GM18520 (cell line): ENCODE measurements around the gene FHIT.

Experiments
- ATAC-seq: cut with Tn5 transposase; IDR thresholded peaks from one replicate; pipeline ENCODE4 v1.9.1; 2021; ENCODE audit not compliant: unreplicated experiment

FHIT gene

DNA sequence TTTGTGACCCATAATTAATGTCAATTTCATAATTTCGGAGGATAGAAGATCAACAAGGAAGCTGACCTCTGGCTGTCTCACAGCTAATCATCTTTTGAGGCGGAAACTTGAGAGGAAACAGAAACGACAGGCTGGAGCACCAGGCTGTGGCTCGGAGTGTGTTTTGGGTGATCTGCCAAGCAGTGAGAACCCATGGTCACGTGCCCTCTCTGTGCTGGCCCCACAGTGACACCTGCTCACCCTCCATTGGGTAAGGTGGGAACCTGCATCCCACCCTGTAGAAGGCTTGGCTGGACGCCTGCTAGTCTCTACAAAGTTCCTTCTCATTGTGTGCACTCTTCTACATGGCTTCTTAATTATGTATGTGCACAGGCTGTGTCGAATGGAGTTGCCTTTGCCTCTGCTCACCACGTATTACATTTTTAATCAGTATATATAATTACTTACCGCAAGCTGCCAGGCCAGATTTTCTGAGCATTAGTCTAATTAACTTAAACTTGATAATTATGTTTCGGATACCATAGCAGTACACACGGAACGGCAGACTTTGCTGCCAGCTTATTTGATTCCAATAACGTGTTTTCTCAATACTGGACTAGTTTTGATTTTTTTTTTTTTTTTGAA is 1482.0 kb downstream of the FHIT start:
- ATAC-seq: no peak

- ATAC-seq: no peak
Observed at GRCh38 chr3:59766200-59766872, 1484.9 kb downstream of the FHIT start.

DNA sequence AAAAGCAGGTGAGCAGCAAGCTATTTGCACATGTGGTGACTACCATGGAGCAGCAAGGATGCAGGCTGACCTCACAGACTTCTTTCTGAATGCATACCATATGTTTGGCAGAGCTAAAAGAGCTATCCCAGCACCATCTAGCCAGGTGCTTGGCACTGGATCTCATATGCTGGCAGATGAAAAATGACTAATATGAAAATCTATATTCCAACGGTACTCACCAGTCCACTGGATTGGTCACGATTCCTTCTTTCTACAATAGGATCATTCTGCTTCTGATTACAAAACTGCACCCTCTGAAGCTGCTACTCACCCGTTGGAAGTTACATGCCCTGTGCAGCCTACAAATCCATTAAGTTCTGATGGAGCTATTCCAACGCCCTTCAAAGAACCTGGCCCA is 1487.1 kb downstream of the FHIT start:
- no peak for ATAC-seq

- no peak for ATAC-seq
Observed at GRCh38 chr3:59762941-59763340, 1488.3 kb downstream of the FHIT start.

DNA sequence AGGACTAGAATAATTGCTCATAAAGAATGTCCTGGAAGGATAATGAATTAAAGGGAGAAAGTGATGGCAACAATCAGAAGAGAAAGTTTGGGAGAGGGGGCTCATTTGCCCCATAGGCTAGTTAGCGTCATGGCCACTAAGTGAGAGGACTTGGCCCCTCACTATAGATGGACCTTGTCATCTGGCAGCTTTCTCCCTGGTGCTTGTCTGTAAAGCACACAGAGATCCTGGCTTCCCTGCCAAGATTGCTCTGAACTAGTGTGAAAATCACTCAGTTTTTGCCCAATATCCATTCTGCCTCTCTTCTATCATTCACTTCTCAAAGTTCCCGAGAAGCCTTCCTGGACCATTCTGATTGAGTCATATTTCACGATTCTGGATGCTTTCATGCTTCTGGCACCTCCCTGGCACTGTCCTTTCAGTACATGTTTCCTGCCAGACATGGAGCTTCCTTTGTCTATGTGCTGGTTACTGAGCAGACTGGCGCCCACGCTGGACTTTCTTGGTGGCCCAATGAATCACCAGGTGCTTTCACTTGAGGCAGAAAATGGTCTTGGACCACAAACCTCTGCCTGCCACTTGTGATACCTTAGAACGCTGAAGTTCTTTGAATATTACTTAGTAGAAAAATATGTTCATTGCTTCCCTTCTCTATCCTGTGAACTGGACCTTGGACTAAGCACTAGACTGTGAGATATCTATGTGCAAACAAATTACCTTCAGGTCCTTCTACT is 1491.8 kb downstream of the FHIT start:
- no peak for ATAC-seq

GRCh38 chr3:59758672-59759071 is 1492.6 kb downstream of the FHIT start:
- ATAC-seq: no peak

GRCh38 chr3:59756934-59757333 is 1494.3 kb downstream of the FHIT start:
- no peak for ATAC-seq

DNA sequence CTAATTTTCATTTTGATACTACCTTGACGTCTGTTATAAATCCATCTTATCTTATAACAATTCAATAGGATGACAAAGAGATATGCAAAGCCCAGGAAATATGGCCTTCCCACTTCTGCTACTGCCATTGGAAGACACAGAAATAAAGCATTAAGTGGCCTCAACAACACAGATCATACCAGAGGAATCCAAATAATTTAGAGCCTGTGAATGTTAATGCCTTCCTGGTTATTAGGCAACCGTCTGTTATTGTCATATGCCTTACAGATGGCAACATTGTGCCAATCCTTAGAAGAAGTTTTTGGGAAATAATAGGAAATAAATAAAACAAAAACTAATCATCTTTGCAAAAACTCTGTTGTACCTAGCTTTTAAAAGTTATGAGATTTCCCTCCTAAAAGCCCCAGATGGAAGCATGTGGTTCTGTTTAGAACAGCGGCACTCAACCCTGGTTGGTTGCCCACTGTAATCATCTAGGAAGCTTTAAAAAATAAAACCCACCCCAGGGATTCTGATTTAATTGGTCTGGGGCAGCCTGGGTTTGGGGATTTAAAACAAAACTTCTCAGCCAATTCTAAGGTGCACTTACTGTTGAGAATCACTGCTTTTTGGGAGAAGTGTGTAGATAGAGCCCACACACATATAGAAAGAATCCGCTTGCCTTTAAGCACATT is 1496.7 kb downstream of the FHIT start:
- no peak for ATAC-seq

DNA sequence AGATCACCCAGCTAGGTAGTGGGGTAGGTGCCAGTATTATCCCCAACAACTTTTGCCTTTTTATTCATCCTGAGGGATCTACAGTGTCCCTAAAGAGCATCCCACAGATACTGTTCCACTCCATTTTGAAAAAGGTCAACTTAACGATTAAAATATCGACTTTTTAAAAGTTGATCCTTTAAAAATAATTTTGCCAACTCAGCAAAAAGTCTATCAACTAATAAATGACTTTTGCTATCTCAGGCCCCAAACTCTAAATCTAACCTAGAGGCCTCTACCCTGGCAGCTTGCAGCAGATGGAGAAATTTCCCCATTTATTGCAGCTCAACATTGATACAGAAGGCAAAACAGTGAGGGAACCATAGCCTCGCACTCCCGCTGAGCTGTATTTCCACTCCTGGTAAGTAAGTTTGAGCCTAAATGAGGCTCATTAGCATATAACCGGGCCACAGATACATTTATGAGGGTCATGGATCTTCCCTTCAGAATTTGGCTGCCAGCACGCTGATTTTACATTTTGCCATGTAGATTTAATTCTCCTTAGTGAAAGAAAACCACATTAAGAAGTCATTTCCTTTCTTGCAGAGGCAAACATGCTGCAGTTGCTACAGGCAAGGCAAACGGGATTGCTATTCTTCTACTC is 1497.3 kb downstream of the FHIT start:
- ATAC-seq: no peak

DNA sequence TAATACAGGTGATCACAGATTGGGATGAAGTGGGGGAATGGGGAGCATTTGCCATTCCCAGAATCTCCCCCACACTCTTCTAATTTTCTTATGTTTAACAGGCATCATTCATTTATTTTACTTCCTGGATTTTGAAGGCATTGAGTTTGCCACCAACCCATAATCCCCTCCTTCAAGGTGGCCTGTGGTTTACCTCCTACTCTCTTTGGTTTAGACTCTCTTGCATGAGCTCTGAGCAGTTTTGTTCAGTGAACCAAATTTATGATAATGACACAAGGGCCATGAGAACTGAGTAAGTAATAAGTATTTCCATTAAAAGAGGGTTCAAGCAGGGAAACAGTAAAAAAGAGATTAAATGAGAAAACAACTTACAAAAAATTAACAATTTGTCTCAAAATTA is 1498.3 kb downstream of the FHIT start:
- ATAC-seq: no peak

GRCh38 chr3:59751606-59752005 is 1499.6 kb downstream of the FHIT start:
- no peak for ATAC-seq

- no peak for ATAC-seq
Observed at GRCh38 chr3:59750391-59750790, 1500.9 kb downstream of the FHIT start.

GRCh38 chr3:59749291-59749690 is 1502.0 kb downstream of the FHIT start:
- ATAC-seq: no peak

DNA sequence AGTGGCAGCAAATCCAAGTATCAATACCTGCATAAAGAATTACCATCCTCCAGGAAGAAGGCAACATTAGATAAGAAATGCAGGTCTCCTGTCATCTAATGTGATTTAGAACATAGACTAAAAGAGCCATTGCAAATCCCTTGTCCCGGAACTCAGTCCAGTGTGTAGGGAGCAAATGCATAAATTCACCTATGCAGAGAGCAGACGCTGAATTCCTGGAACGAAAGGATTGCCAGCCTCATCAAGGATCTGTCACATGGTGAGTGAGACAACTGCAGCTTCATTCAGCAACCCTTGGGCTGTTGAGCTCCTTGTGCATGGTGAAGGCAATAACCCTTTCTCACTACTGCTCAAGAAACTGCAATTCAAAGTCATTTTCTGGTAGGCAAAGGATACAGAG is 1504.7 kb downstream of the FHIT start:
- no peak for ATAC-seq

DNA sequence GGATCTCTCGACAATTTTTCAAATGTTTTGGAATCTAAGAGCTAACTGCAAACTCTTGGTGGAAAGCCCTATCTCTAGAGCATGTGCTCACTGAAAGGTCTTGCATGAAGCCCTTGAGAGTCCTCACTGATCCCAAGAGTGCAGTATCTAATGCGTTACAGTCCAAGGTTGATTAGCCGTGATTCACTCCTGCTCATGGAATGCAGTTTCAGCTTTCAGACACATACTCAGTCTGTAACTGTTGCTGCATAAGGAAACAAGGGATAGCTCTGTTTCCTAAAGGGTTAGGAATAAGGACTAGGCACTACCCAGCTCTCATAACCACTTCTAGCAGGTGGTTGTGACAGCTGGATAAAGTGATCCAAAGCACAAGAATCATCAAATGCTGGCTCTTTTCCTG is 1514.0 kb downstream of the FHIT start:
- ATAC-seq: no peak

DNA sequence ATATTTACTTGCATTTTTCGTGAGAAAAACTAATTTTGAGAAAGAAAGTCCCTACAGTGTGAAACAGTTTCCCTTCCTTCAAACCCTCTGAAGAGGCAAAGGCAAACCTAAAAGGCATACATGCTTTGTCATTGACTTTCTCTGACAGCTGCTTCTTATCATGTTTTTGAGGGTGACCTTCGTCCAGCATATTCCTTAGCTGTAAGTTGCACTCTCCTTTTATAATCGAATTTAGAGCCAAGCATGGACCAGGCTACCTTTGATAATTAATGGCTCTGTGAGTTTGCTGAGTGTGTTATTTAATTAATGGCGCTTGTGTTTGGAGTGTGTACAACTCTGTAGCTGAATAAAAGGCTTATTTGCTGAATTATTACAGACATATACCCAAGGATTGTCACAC is 1517.2 kb downstream of the FHIT start:
- ATAC-seq: no peak

DNA sequence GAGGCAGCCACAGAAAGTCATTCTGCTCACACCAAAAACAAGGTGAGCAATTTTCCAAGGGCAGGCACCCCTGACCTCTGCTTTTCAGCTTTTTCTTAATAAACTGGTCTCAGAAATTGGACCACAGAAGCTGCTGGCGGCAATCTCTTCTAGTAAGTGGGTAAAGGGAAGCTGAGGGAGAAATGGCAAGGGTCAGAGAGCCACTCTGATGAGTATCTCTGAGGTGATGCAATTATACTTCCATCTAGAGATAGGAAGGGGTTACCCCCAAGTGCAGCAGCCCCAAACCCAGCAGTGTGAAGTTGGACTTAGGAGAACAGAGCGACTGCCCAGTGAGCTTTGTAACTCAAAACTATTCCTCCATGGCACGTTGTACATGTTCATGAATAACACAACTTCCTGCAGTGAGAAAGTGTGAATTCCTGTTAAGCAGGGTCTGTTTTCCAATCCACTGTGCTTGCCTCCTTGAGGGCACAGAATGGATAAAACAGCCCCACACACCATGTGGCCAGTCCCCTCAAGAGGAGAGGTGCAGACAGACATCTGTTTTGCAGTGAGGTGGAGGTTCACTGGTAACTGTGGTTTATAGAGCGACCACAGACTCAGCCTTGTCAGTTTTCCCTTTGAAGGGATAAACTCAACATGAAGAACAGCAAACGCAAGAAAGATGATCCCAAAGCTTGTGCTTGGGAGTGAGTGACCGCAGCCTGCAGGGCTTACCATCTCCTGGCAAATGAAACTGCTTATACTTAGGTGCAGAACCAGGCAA is 1518.0 kb downstream of the FHIT start:
- ATAC-seq: no peak

GRCh38 chr3:59731943-59732342 is 1519.3 kb downstream of the FHIT start:
- no peak for ATAC-seq

GRCh38 chr3:59730591-59730990 is 1520.7 kb downstream of the FHIT start:
- ATAC-seq: no peak

DNA sequence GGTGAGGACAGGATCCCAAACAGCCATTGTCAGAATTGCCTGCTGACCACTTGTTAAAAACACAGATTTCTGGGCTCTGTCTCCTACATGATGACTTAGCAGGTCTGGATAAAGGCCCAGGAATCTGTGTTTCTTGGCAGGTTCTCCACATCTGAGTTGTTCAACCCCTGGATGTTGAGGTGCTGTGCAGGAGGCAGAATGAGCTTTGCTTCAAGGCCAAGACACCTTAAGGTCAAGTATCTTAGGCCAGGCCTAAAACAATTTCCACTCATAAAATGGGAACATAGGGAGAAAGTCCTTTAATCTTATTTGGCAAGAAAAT is 1522.7 kb downstream of the FHIT start:
- no peak for ATAC-seq
